ENCODE data around the gene URI1.

URI1 gene

GRCh38 chr19:29969891-29970290 lies 27.9 kb downstream of the URI1 start:
- H3K4me3 ChIP-seq (ENCODE audit: low read depth, low read length) = no peak overlapping the region

- no peak overlapping the region for H3K4me3 ChIP-seq (ENCODE audit: low read depth, low read length)
These were observed 29.0 kb downstream of the URI1 start for GRCh38 chr19:29971002-29971401.

GRCh38 chr19:29971648-29972047 lies 29.6 kb downstream of the URI1 start:
- no peak overlapping the region for H3K4me3 ChIP-seq (ENCODE audit: low read depth, low read length)

- H3K4me3 ChIP-seq (ENCODE audit: low read depth, low read length) = no peak overlapping the region
These were observed 32.7 kb downstream of the URI1 start for GRCh38 chr19:29974701-29975100.

- H3K4me3 ChIP-seq (ENCODE audit: low read depth, low read length) = no peak overlapping the region
These were observed 34.3 kb downstream of the URI1 start for GRCh38 chr19:29976151-29976943.

GRCh38 chr19:29978080-29978479 lies 36.0 kb downstream of the URI1 start:
- H3K4me3 ChIP-seq (ENCODE audit: low read depth, low read length) = no peak overlapping the region

- no peak overlapping the region for H3K4me3 ChIP-seq (ENCODE audit: low read depth, low read length)
These were observed 41.5 kb downstream of the URI1 start for GRCh38 chr19:29983568-29983967.

GRCh38 chr19:29985196-29985595 lies 43.2 kb downstream of the URI1 start:
- H3K4me3 ChIP-seq (ENCODE audit: low read depth, low read length) = no peak overlapping the region

GRCh38 chr19:29988351-29988750 lies 46.3 kb downstream of the URI1 start:
- H3K4me3 ChIP-seq (ENCODE audit: low read depth, low read length) = no peak overlapping the region

GRCh38 chr19:29992233-29992867 lies 50.3 kb downstream of the URI1 start:
- no peak overlapping the region for H3K4me3 ChIP-seq (ENCODE audit: low read depth, low read length)

GRCh38 chr19:29999490-29999889 lies 57.5 kb downstream of the URI1 start:
- no peak overlapping the region for H3K4me3 ChIP-seq (ENCODE audit: low read depth, low read length)

GRCh38 chr19:30000862-30001261 lies 58.8 kb downstream of the URI1 start:
- no peak overlapping the region for H3K4me3 ChIP-seq (ENCODE audit: low read depth, low read length)

- no peak overlapping the region for H3K4me3 ChIP-seq (ENCODE audit: low read depth, low read length)
These were observed 59.3 kb downstream of the URI1 start for GRCh38 chr19:30001301-30001700.

GRCh38 chr19:30001791-30002190 lies 59.8 kb downstream of the URI1 start:
- H3K4me3 ChIP-seq (ENCODE audit: low read depth, low read length) = no peak overlapping the region

GRCh38 chr19:30003866-30004265 lies 61.8 kb downstream of the URI1 start:
- no peak overlapping the region for H3K4me3 ChIP-seq (ENCODE audit: low read depth, low read length)

GRCh38 chr19:30004403-30004802 lies 62.4 kb downstream of the URI1 start:
- H3K4me3 ChIP-seq (ENCODE audit: low read depth, low read length) = no peak overlapping the region

- H3K4me3 ChIP-seq (ENCODE audit: low read depth, low read length) = no peak overlapping the region
These were observed 64.2 kb downstream of the URI1 start for GRCh38 chr19:30006207-30006606.

- no peak overlapping the region for H3K4me3 ChIP-seq (ENCODE audit: low read depth, low read length)
These were observed 66.1 kb downstream of the URI1 start for GRCh38 chr19:30008169-30008568.

- no peak overlapping the region for H3K4me3 ChIP-seq (ENCODE audit: low read depth, low read length)
These were observed 67.0 kb downstream of the URI1 start for GRCh38 chr19:30009013-30009412.

GRCh38 chr19:30011051-30011578 lies 69.1 kb downstream of the URI1 start:
- H3K4me3 ChIP-seq (ENCODE audit: low read depth, low read length) = no peak overlapping the region

GRCh38 chr19:30014770-30015169 lies 72.7 kb downstream of the URI1 start:
- H3K4me3 ChIP-seq (ENCODE audit: low read depth, low read length) = no peak overlapping the region

GRCh38 chr19:30017172-30017571 lies 75.1 kb downstream of the URI1 start:
- no peak overlapping the region for H3K4me3 ChIP-seq (ENCODE audit: low read depth, low read length)

Data from iPS-11a (cell line).